Mesenchymal stem cell (in vitro differentiated cells and primary cell): ENCODE results near the gene SERINC3.
A peak's percentile ranks its signal among the peaks of the same experiment; 100 is the strongest.
"Not testable (repeated sequence)": the region's sequence is repeated elsewhere in the genome, so short reads cannot be mapped to it uniquely, and the experiment has no call there.

Experiments used
- DNase-seq: peaks from one replicate; pipeline ENCODE4 v3.0.0-alpha.2; 2013
- H2AFZ ChIP-seq: one replicate; pipeline ENCODE4 v1.6.1; 2013; ENCODE audit warnings: low read depth, mild to moderate bottlenecking, control low read depth, inconsistent platforms, low read length, moderate library complexity
- H2AK5ac ChIP-seq: 2 replicates; pipeline ENCODE4 v1.6.1; 2013; ENCODE audit warnings: low read length, moderate library complexity, mild to moderate bottlenecking, inconsistent platforms; ENCODE audit not compliant: severe bottlenecking
- H2BK120ac ChIP-seq: one replicate; pipeline ENCODE4 v1.6.1; 2013; ENCODE audit warnings: low read depth, mild to moderate bottlenecking, inconsistent platforms, low read length, moderate library complexity
- H2BK12ac ChIP-seq, 2 experiments: one replicate each; pipeline ENCODE4 v1.6.1; 2013; ENCODE audit warnings: inconsistent platforms in 2 of 2, low read length in 2 of 2, mild to moderate bottlenecking in 2 of 2, moderate library complexity in 2 of 2, control low read depth in 1 of 2
- H2BK15ac ChIP-seq: one replicate; pipeline ENCODE4 v1.6.1; 2013; ENCODE audit warnings: mild to moderate bottlenecking, low read depth, inconsistent platforms; ENCODE audit not compliant: poor library complexity, severe bottlenecking
- H2BK5ac ChIP-seq: 2 replicates; pipeline ENCODE4 v1.6.1; 2013; ENCODE audit warnings: low read depth, mild to moderate bottlenecking, low read length, control low read depth, inconsistent platforms; ENCODE audit not compliant: poor library complexity, severe bottlenecking
- H3K14ac ChIP-seq, 2 experiments: one replicate each; pipeline ENCODE4 v1.6.1; 2013; ENCODE audit warnings: inconsistent platforms in 2 of 2, low read length in 2 of 2, control low read depth in 1 of 2, mild to moderate bottlenecking in 1 of 2, moderate library complexity in 1 of 2
- H3K18ac ChIP-seq, 2 experiments: one replicate each; pipeline ENCODE4 v1.6.1; 2013; ENCODE audit warnings: inconsistent platforms in 2 of 2, low read length in 2 of 2, control low read depth in 1 of 2, low read depth in 1 of 2, mild to moderate bottlenecking in 1 of 2
- H3K23ac ChIP-seq, 2 experiments: one replicate each; pipeline ENCODE4 v1.6.1; 2013; ENCODE audit warnings: inconsistent platforms in 2 of 2, low read length in 2 of 2, mild to moderate bottlenecking in 2 of 2, moderate library complexity in 2 of 2, control low read depth in 1 of 2
- H3K27ac ChIP-seq: 2 replicates; pipeline ENCODE4 v1.5.1; 2013; ENCODE audit warnings: mild to moderate bottlenecking, moderate library complexity, low read length, control low read depth, inconsistent platforms; ENCODE audit not compliant: poor library complexity, severe bottlenecking
- H3K27me3 ChIP-seq, 2 experiments: 2 replicates each; pipeline versions ENCODE4 v1.6.1 to v1.7.0; 2013; ENCODE audit warnings: low read length in 2 of 2, mild to moderate bottlenecking in 2 of 2, moderate library complexity in 2 of 2, control low read depth in 1 of 2, inconsistent platforms in 1 of 2; ENCODE audit not compliant: control insufficient read depth in 1 of 2, insufficient read depth in 1 of 2
- H3K36me3 ChIP-seq, 2 experiments: 2 replicates each; pipeline versions ENCODE4 v1.6.1 to v1.7.0; 2013; ENCODE audit warnings: low read length in 2 of 2, control low read depth in 1 of 2, inconsistent platforms in 1 of 2, low read depth in 1 of 2, mild to moderate bottlenecking in 1 of 2; ENCODE audit not compliant: insufficient read depth in 2 of 2, control insufficient read depth in 1 of 2
- H3K4ac ChIP-seq, 2 experiments: one replicate each; pipeline ENCODE4 v1.6.1; 2013; ENCODE audit warnings: inconsistent platforms in 2 of 2, low read length in 2 of 2, mild to moderate bottlenecking in 2 of 2, moderate library complexity in 2 of 2, control low read depth in 1 of 2, low read depth in 1 of 2
- H3K4me1 ChIP-seq: 2 replicates; pipeline ENCODE4 v1.6.1; 2013; ENCODE audit warnings: low read depth, low read length, control low read depth; ENCODE audit not compliant: control insufficient read depth, insufficient read depth
- H3K4me2 ChIP-seq: 2 replicates; pipeline ENCODE4 v1.6.1; 2013; ENCODE audit warnings: low read length, mild to moderate bottlenecking, inconsistent platforms; ENCODE audit not compliant: poor library complexity, severe bottlenecking
- H3K4me3 ChIP-seq, 2 experiments: 2 replicates each; pipeline versions ENCODE4 v1.5.1 to v1.7.0; 2013; ENCODE audit warnings: low read length in 2 of 2, mild to moderate bottlenecking in 2 of 2, control low read depth in 1 of 2, low read depth in 1 of 2; ENCODE audit not compliant: insufficient read depth in 1 of 2
- H3K79me1 ChIP-seq: replicated peaks from 2 replicates; pipeline ENCODE4 v1.6.1; 2013; ENCODE audit warnings: mild to moderate bottlenecking, control low read depth, low read length, inconsistent platforms; ENCODE audit not compliant: poor library complexity, severe bottlenecking
- H3K9ac ChIP-seq: 2 replicates; pipeline ENCODE4 v1.7.0; 2013; ENCODE audit warnings: mild to moderate bottlenecking, low read length, moderate library complexity
- H3K9me3 ChIP-seq: 2 replicates; pipeline ENCODE4 v1.7.0; 2013; ENCODE audit warnings: mild to moderate bottlenecking, low read length; ENCODE audit not compliant: control insufficient read depth
- H4K8ac ChIP-seq: one replicate; pipeline ENCODE4 v1.6.1; 2013; ENCODE audit warnings: inconsistent platforms, mild to moderate bottlenecking, low read length, moderate library complexity
- H4K91ac ChIP-seq: one replicate; pipeline ENCODE4 v1.6.1; 2013; ENCODE audit warnings: mild to moderate bottlenecking, low read length, inconsistent platforms
- WGBS: methylation state at CpG from one replicate; pipeline ENCODE4 v1.1.7; 2013; ENCODE audit warnings: mixed read lengths; 5-methylcytosine and 5-hydroxymethylcytosine counted together

SERINC3 gene

DNA sequence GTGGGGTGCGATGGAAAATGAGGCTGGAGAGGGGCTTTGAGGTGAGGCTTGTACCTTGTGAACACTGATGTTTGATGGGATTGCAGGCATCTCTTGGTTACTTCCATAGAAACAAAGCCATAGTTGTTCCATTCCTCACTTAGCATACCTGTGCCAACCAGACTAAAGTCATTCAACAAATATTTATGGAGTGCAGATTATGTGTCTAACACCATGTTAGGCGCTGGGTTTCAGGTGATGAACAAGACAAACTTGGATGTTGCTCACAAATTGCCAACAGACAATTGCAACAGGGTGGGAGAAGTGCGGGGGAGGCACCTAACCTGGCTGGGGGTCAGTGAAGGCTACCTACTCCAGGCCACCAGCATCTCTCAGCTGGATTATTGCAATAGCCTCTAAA is 44.7 kb downstream of the SERINC3 start:
- no peak overlapping the region for H3K4me2 ChIP-seq
- no peak overlapping the region for H4K91ac ChIP-seq

DNA sequence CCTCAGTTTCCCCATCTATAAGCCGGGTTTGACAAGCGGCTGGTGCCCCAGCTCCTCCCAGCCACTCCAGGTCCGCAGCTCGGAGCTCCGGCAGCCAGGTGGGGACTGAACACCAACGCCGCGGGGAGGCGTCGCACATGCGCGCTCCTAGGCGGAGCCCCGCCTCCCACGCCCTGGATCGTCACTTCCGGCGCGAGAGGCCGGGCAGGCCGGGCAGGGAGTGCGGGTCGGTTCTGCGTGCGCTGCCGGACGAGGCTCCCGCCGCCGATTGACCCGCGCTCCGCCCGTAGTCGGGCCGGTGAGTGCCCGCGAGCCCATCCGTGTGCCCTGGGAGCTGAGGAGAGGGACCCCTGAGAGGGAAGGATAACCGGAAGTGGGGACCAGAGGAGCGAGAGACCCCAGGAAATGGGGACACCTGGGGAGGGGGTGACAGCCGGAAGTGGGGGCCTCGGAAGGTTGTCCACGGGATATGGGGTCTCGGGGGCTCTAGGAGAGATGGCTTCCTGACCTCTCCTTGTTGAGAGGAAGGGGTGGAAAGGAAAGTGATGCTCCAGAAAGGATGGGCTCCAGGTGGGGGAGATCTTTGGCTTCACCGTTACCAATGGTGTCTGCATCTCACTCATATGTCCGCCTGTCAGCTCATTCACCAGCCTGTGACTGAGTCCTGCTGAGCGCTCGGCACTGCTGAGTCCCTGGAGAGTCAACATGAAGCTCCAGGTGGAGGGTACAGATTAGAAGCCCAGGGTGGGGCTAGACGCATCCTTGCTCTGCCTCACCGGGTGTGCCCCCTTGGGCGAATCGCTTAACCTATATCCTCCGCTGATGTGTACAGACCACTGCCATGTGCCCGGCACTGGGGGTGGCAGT is 45.9 kb downstream of the SERINC3 start, which contains the start of gene TTPAL:
TTPAL (plus strand) TSS at position 181 of the 867 bp plus-strand sequence. CDS start 4,126 bp downstream, outside the sequence.
- Histone ChIP-seq H2BK120ac (peak within 1 kb of the TSS; percentile 76), H3K18ac (peak within 1 kb of the TSS; percentile 92 to 97), H2AFZ (peak within 1 kb of the TSS; percentile 87), H3K14ac (peak within 1 kb of the TSS in 1 of 2 experiments; percentile 84), H2AK5ac (peak within 1 kb of the TSS; percentile 23), H3K27me3 (no peaks in the 10 kb centered on the region), H4K91ac (peak within 1 kb of the TSS; percentile 89), H3K23ac (peak within 1 kb of the TSS in 1 of 2 experiments; percentile 66), H3K27ac (no peak within 1 kb of the TSS), H3K9ac (peak within 1 kb of the TSS; percentile 95), H2BK15ac (peak within 1 kb of the TSS; percentile 6), H3K4me1 (peaks cover 4% of the 10 kb centered on the region), H3K4me2 (peak within 1 kb of the TSS; percentile 96), H2BK12ac (peak within 1 kb of the TSS in 1 of 2 experiments; percentile 50), H3K36me3 (peaks cover 11 to 12% of the 10 kb centered on the region in 2 experiments), H3K9me3 (no peaks in the 10 kb centered on the region), H3K4ac (peak within 1 kb of the TSS; percentile 20 to 82), H2BK5ac (peak within 1 kb of the TSS; percentile 87), H4K8ac (peak within 1 kb of the TSS; percentile 88), H3K79me1 (peaks cover 24% of the 10 kb centered on the region), H3K4me3 (peak within 1 kb of the TSS; percentile 93)
- peak; percentile 83 for DNase-seq
- 4% methylated on average over 55 of the region's 55 CpGs for WGBS

More for the DNA sequence above, 44.7 kb downstream of the SERINC3 start:
- Histone ChIP-seq H3K27me3 (no peaks in the 10 kb centered on the region), H3K18ac (no peak overlapping the region), H3K23ac (no peak overlapping the region), H2BK120ac (no peak overlapping the region), H2BK5ac (no peak overlapping the region), H2AFZ (no peak overlapping the region), H3K4ac (no peak overlapping the region), H2BK15ac (no peak overlapping the region), H3K9me3 (no peaks in the 10 kb centered on the region), H3K14ac (no peak overlapping the region), H2BK12ac (no peak overlapping the region), H4K8ac (no peak overlapping the region), H3K4me1 (peaks cover 4% of the 10 kb centered on the region), H3K4me3 (peak overlapping the region in 1 of 2 experiments; percentile 93), H2AK5ac (no peak overlapping the region), H3K27ac (no peak overlapping the region), H3K79me1 (peaks cover 27% of the 10 kb centered on the region), H3K36me3 (peaks cover 14 to 24% of the 10 kb centered on the region in 2 experiments), H3K9ac (peak overlapping the region; percentile 95)
- DNase-seq: no peak
- 100% methylated on average over 3 of the region's 3 CpGs for WGBS

DNA sequence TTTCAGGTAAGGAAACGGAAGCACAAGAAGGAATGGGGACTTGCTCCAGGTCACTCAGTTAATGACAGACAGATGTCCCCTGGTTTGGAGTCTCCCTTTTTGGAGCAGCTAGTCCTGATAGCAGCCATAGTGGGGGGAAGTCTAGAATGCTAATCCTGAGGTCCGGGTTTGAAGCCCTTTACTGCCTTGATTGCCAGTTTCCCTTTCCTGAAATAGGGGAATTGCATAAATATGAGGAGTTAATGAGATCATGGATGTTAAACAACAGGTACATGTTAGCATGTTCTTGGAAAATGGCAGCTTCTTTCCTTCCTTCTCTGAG is 46.5 kb downstream of the SERINC3 start:
- Histone ChIP-seq H3K79me1 (peaks cover 20% of the 10 kb centered on the region), H2BK12ac (no peak overlapping the region)
- 10% methylated on average over 2 of the region's 2 CpGs for WGBS

DNA sequence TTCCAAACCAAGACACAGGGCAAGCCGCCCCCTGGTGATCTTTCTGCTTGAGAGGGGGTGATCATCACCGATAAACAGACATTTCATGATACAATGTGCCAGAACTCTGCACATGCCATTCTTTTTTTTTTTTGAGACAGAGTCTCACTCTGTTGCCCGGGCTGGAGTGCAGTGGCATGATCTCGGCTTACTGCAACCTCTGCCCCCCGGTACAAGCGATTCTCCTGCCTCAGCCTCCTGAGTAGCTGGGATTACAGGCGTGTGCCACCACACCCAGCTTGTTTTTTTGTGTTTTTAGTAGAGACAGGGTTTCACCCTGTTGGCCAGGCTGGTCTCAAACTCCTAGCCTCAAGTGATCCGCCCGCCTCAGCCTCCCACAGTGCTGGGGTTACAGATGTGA is 49.6 kb downstream of the SERINC3 start:
- not testable (repeated sequence) for DNase-seq, H2BK15ac ChIP-seq, H3K36me3 ChIP-seq, H4K8ac ChIP-seq, H3K4me1 ChIP-seq, H4K91ac ChIP-seq, H3K27me3 ChIP-seq, H3K4ac ChIP-seq, H3K27ac ChIP-seq, H3K23ac ChIP-seq, H3K18ac ChIP-seq, H3K4me2 ChIP-seq, H3K9me3 ChIP-seq, H3K9ac ChIP-seq, H3K14ac ChIP-seq, H2BK120ac ChIP-seq, H2BK5ac ChIP-seq, H2AK5ac ChIP-seq, H2AFZ ChIP-seq, H3K4me3 ChIP-seq, H2BK12ac ChIP-seq
- peaks cover 13% of the 10 kb centered on the region for H3K79me1 ChIP-seq
- WGBS: 90% methylated on average over 8 of the region's 9 CpGs

More for the DNA sequence above, 46.5 kb downstream of the SERINC3 start:
- no peak overlapping the region for H4K91ac ChIP-seq
- H3K4me2 ChIP-seq: peak overlapping the region; percentile 96
- H3K4me1 ChIP-seq: peaks cover 4% of the 10 kb centered on the region
- H4K8ac ChIP-seq: peak overlapping the region; percentile 69
- no peaks in the 10 kb centered on the region for H3K9me3 ChIP-seq
- peak overlapping the region; percentile 83 for H2AFZ ChIP-seq
- no peak overlapping the region for H3K14ac ChIP-seq
- no peak overlapping the region for H2BK15ac ChIP-seq
- peaks cover 6% of the 10 kb centered on the region in 2 experiments for H3K36me3 ChIP-seq
- H3K18ac ChIP-seq: peak overlapping the region in 1 of 2 experiments; percentile 45
- no peak overlapping the region for H3K23ac ChIP-seq
- H3K9ac ChIP-seq: peak overlapping the region; percentile 95
- peak overlapping the region; percentile 93 for H3K4me3 ChIP-seq
- no peaks in the 10 kb centered on the region for H3K27me3 ChIP-seq
- no peak overlapping the region for H2AK5ac ChIP-seq
- H2BK120ac ChIP-seq: no peak overlapping the region
- H2BK5ac ChIP-seq: no peak overlapping the region
- H3K4ac ChIP-seq: peak overlapping the region in 1 of 2 experiments; percentile 9
- DNase-seq: no peak
- no peak overlapping the region for H3K27ac ChIP-seq
